A673 (cell line): ENCODE data around the gene CCT2.

Source experiments
- CTCF ChIP-seq: fragments of 300-800, 200-600 bp; sonication (generic); conservative IDR thresholded peaks from 2 replicates; pipeline ENCODE4 v1.5.1; 2017; ENCODE audit warnings: low read depth, mild to moderate bottlenecking, antibody characterized with exemption, low read length, moderate library complexity, mixed read lengths
- EZH2 ChIP-seq: fragments of 200-600 bp; sonication (generic); IDR thresholded peaks from 2 replicates; pipeline ENCODE4 v1.6.1; 2017; ENCODE audit warnings: borderline replicate concordance, low read depth, mild to moderate bottlenecking, mixed read lengths, antibody characterized with exemption, low read length; ENCODE audit not compliant: poor library complexity, severe bottlenecking

GRCh38 chr12:69621551-69621950 lies 36.3 kb downstream of the CCT2 start:
- TF ChIP-seq CTCF = no peak
- no peak for TF ChIP-seq EZH2
